DOHH2 (cell line): Measurements from ENCODE around the gene PARP15.
A peak's percentile ranks its signal among the peaks of the same experiment; 100 is the strongest.

ENCODE experiments used
- EZH2phosphoT487 ChIP-seq: fragments of 200-600 bp; sonication (generic); IDR thresholded peaks from 2 replicates; pipeline ENCODE4 v1.6.1; 2017; ENCODE audit warnings: borderline replicate concordance, mild to moderate bottlenecking, antibody characterized with exemption, low read length, moderate library complexity, mixed read lengths
- TF ChIP-seq, protein P1 (sequence below): fragments of 200-600 bp; sonication (generic); IDR thresholded peaks from one replicate; pipeline ENCODE4 v1.5.1; 2014; ENCODE audit warnings: antibody characterized with exemption, mild to moderate bottlenecking, low read depth, low read length; ENCODE audit not compliant: poor library complexity, severe bottlenecking

DNA sequence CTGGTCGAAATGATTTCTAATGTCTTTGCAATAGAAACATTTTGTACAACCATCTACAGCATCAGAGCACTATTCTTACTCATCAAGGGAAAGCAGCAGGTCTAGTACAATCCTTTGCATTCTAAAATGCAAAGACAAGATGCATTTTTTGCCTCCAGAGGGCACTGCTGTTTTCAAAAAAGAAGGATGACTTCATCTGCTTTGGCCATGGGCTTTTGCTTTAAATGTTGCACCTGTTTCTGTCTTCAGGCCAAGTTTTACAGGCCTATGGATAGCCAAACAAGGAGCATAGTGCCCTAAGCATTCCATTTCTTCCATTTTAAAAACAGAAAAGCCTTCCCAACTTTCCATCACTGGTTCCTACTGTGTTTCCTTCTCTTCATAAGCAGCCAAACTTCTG is 16.8 kb upstream of the PARP15 start:
- TF ChIP-seq, protein P1, sequence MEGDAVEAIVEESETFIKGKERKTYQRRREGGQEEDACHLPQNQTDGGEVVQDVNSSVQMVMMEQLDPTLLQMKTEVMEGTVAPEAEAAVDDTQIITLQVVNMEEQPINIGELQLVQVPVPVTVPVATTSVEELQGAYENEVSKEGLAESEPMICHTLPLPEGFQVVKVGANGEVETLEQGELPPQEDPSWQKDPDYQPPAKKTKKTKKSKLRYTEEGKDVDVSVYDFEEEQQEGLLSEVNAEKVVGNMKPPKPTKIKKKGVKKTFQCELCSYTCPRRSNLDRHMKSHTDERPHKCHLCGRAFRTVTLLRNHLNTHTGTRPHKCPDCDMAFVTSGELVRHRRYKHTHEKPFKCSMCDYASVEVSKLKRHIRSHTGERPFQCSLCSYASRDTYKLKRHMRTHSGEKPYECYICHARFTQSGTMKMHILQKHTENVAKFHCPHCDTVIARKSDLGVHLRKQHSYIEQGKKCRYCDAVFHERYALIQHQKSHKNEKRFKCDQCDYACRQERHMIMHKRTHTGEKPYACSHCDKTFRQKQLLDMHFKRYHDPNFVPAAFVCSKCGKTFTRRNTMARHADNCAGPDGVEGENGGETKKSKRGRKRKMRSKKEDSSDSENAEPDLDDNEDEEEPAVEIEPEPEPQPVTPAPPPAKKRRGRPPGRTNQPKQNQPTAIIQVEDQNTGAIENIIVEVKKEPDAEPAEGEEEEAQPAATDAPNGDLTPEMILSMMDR, result peak; percentile 65
- no peak for TF ChIP-seq EZH2phosphoT487
